ENCODE results near the gene DDI2. TPM values are rescaled to one million over a fixed set of nuclear protein-coding genes. Genes with fewer than 3 reads are reported as not detected.

DDI2 gene
- total and polyA plus RNA-seq, 9 of the 15 experiments (the other 6 are each of a cell fraction or from before 2014, with no cell fraction given) = 6.5 to 48.4 (median 21.2) TPM

DNA sequence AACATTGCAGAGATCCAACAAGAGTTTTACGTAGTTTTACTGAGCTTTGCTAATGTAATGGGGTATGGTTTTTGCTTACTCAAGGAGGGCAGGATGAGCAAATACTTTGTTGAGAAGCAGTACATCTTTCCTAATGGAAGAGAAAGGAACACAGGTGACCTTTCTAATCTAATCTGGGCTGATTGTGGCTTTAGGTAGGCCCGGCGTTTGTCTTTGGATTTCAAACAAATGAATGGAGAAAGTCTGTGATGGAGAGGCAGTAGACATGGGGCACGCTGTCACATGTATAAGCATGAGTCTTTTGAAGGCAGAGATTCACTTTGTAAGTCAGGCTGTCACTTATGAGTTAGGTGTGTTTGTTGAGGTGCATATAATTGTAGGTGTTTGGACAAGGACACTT is 68.6 kb downstream of the DDI2 start:
- ChIA-PET CTCF (ENCODE audit: low intra/inter-chr PET ratio) (no interaction called here), POLR2A (interaction anchor here (0.6 to 2.0 kb wide), 6 partner anchors 9 to 21 kb away, joined by 3 to 7 read pairs (median 4); no protein-coding TSS in a partner anchor)
- intact Hi-C loops (cut with micrococcal nuclease) = no loop called here
- 45% methylated on average over 4 of the region's 4 CpGs for WGBS (ENCODE audit: insufficient coverage, low coverage, missing lambda C conversion rate)
- H3K36me3 ChIP-seq (ENCODE audit: control insufficient read depth, insufficient read depth, low read length) = peaks cover 27% of the 10 kb centered on the region
- TSS peak; percentile 74 for BruUV-seq (replicated peaks)
- H3K9me1 ChIP-seq (ENCODE audit: control insufficient read depth, insufficient read depth, low read length) = no peaks in the 10 kb centered on the region
- H2AFZ ChIP-seq (ENCODE audit: low read depth, low read length) = no peak overlapping the region
- ATAC-seq (no peak), FAIRE-seq (peak; percentile 48), DNase-seq (ENCODE audit: extremely low read depth in 1 of 4, low spot score in 3 of 4) (no peak)
- peak overlapping the region; percentile 4; the same call in 1 of the 2 replicates for H3K4me3 ChIP-seq
- peaks cover 18 to 31% of the 10 kb centered on the region in 2 experiments; a peak in 4 of 5 replicates for H3K4me1 ChIP-seq (replicated peaks in 1 of 2; ENCODE audit: control insufficient read depth in 2 of 2, insufficient read depth in 2 of 2, low read length in 2 of 2)
- TF ChIP-seq U2AF1 (optimal IDR thresholded peaks at IDR 0.05; ENCODE audit: low read depth, low read length) (no peak), FOXJ2 (tag; IDR thresholded peaks at IDR 0.05) (no peak), DMBX1 (CRISPR knock-in tag; IDR thresholded peaks at IDR 0.05; ENCODE audit: borderline replicate concordance) (no peak), ATF3 (IDR thresholded peaks at IDR 0.05) (no peak), ATF3 (CRISPR knock-in tag; conservative IDR thresholded peaks at IDR 0.05) (peak; percentile 42; the same call in 1 of the 2 replicates), EP300 (IDR thresholded peaks at IDR 0.05; ENCODE audit: low read length) (no peak)
- TF ChIP-seq, protein P1, sequence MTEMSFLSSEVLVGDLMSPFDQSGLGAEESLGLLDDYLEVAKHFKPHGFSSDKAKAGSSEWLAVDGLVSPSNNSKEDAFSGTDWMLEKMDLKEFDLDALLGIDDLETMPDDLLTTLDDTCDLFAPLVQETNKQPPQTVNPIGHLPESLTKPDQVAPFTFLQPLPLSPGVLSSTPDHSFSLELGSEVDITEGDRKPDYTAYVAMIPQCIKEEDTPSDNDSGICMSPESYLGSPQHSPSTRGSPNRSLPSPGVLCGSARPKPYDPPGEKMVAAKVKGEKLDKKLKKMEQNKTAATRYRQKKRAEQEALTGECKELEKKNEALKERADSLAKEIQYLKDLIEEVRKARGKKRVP (CRISPR knock-in tag; IDR thresholded peaks at IDR 0.05) = no peak
- H3K9ac ChIP-seq (ENCODE audit: insufficient read depth in 1 of 2, low read depth in 2 of 2, low read length in 2 of 2) = peak overlapping the region in 1 of 2 experiments; percentile 83; a peak in 1 of 4 replicates
- H3K9me3 ChIP-seq (replicated peaks; ENCODE audit: control insufficient read depth, insufficient read depth, low read depth, low read length) = no peaks in the 10 kb centered on the region; the same call in 1 of the 2 replicates
- H3K27ac ChIP-seq (ENCODE audit: extremely low read depth, low read depth, low read length) = no peak overlapping the region
- H3K27me3 ChIP-seq (ENCODE audit: control insufficient read depth in 2 of 2, insufficient read depth in 2 of 2, low read length in 2 of 2) = no peaks in the 10 kb centered on the region
- no peaks in the 10 kb centered on the region for H4K20me1 ChIP-seq (replicated peaks; ENCODE audit: control insufficient read depth, insufficient read depth, low read length)
- in situ Hi-C loops (cut with MboI) = no loop called here
- peak overlapping the region; percentile 30 for H3K4me2 ChIP-seq (ENCODE audit: insufficient read depth, low read length)
- peaks cover 62% of the 10 kb centered on the region for H3K79me2 ChIP-seq (ENCODE audit: control insufficient read depth, insufficient read depth, low read length)
